ENCODE measurements around the gene CLDN3.

The CLDN3 gene

DNA sequence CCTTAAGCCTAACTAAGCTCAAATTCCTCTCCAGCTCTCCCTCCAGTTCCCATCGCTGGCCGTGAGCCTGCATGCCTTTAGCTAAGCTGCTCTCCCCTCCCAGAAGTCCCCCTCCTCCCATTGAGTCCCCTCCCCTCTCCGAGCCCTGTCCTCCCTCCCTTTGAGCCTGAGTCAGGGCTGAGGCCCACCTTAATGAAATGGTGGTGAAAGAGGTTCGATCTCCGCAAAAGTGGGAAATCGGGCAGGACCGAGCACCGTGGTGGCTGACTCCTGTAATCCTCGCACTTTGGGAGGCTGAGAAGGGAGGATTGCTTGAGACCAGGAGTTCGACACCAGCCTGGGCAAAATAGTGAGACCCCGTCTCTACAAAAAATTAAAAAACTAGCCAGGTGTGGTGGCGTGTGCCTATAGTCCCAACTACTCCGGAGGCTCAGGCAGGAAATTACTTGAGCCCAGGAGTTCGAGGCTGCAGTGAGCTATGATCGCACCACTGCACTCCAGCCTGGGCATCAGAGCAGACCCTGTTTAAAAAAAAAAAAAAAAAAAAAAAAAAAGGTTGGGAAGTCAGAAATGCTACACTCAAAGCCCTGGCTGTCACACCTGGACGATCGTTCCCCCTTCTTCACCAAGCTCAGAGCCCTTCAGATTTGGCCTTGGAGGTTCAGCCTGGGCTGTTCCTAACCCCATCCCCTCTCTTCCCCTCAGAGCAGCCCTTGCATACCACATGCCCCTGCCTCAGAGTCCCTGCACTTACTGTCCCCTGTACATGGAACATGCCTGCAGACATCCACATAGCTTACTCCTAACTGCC, 995 bp upstream of the CLDN3 start:
- peak; percentile 7 for DNase-seq

DNA sequence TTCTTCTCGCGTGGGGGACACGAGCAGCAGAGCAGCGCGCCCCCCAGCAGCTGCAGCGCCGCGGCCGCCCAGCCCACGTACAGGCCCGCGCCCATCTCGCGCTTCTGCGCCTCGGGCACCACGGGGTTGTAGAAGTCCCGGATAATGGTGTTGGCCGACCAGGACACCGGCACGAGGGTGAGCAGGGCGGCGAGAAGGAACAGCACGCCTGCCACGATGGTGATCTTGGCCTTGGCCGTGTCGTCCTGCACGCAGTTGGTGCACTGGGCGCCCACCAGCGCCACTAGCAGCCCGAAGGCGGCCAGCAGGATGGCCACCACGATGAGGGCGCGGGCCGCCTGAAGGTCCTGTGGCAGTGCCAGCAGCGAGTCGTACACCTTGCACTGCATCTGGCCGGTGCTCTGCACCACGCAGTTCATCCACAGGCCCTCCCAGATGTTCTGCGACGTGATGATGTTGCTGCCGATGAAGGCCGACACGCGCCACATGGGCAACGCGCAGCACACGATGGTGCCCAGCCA, 529 bp downstream of the CLDN3 start:
- DNase-seq = no peak

GRCh38 chr7:73768641-73769480, 1.2 kb downstream of the CLDN3 start:
- no peak for DNase-seq

- no peak for DNase-seq
Observed at GRCh38 chr7:73766556-73767229, 3.4 kb downstream of the CLDN3 start.

GRCh38 chr7:73762659-73762999, 7.4 kb downstream of the CLDN3 start:
- DNase-seq = no peak

GRCh38 chr7:73761854-73762658, 8.0 kb downstream of the CLDN3 start:
- no peak for DNase-seq

DNA sequence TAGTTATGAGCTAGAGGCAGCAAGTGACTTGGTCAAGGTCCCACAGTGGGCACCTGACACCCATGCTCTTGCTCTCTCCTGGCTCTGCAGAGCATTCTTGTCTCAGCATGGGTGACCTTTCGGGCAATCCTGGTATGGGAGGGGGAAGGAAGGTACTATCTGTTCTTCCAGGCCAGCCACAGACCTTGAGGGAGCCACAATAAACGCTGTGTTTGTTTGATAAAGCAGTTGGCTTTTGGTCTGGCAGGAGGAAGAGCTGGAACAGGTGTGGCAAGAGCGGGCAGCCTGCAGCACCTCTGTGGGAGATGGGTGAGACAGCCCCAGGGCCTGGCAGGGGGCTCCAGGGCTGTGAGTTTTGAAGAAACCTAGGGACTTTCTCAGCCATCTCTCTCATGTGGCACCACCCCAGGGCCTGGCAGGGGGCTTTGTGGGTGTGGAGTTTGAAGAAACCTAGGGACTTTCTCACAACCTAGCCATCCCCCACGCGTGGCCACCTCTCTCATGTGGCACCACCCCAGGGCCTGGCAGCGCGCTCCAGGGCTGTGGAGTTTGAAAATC, 11.4 kb downstream of the CLDN3 start:
- DNase-seq = no peak

DNA sequence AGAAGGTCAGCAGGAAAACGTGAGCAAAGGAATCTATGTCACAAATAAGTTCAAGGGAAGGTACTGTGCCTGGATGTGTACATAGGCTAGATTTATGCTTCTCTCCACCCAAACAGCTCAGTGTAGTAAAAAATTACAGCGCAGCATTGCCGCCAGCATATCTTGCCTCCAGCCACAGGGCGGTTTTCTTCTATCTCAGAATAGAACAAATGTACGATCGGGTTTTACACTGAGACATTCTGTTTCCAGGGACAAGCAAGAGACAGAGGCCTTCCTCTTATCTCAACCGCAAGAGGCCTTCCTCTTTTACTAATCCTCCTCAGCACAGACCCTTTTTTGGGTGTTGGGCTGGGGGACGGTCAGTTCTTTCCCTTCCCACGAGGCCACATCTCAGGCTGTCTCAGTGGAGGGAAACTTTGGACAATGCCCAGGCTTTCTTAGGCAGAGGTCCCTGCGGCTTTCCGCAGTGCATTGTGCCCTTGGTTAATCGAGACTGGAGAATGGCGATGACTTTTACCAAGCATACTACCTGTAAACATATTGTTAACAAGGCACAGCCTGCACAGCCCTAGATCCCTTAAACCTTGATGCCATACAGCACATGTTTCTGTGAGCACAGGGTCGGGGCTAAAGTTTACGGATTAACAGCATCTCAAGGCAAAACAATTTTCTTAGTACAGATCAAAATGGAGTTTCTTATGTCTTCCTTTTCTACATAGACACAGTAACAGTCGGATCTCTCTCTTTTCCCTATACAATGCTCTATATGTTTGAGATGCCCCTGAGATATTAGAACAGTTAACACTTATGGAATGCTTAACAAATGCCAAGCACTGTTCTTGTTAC, 19.9 kb downstream of the CLDN3 start:
- DNase-seq = no peak

DNA sequence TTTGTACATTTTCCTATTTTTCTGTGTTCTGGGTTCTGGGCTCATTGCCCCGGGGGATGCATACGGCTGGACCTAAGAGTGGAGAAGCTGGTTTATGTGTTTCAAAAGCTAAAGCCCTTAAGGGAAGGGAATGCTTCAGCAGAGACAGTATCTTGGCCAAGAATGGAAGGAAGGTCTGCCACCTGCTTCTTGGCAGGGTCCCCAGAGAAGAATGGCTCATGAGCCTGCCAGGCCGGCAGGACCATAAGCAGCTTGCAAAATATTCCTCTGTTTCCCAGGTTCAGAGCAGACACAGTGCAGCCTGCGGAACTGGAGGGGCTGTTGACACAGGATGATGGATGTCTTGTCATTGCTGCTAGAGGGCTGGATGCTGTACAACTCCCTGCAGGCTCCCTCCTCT, 23.7 kb downstream of the CLDN3 start:
- peak; percentile 31 for DNase-seq

- DNase-seq = no peak
Observed at GRCh38 chr7:73742753-73743641, 27.1 kb downstream of the CLDN3 start.

DNA sequence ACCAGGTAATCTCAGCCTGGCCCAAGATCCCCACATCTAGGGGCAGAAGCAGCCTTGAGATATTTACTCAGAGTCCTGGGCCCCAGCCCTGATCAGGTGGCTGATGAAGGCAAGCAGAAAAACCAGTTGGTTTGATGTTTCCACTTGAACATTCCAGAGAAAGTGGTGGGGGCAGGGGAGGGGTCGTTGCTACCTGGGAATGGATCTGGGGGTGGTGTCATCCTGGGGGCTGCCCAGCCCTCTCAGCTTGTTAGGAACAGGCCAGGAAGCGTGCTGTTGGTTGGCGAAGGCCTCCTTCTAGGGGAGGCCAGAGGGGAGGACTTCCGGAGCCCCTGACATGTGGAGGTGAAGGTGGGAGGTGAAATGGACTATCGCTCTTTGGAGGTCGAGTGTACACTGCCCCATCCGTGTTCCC, 27.7 kb downstream of the CLDN3 start:
- DNase-seq = no peak

DNA sequence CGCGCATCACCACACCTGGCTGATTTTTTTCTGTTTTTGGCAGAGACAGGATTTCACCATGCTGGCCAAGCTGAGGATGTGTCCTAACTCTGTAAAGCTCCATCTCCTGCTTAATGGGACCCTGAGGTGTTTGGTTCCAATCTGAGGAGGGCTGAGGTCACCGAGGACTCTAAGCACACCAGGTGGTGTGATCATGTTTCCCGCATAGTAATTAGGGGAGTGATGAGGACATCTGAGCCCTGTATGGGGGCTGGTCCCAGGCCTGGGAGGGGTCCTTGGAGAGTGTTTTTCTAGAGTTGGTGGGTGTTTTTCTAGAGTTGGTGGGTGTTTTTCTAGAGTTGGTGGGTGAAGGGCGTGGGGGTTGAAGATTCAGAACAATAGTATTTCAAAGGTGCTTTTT, 28.5 kb downstream of the CLDN3 start:
- no peak for DNase-seq

- DNase-seq = no peak
Observed at GRCh38 chr7:73740771-73741170, 29.3 kb downstream of the CLDN3 start.

DNA sequence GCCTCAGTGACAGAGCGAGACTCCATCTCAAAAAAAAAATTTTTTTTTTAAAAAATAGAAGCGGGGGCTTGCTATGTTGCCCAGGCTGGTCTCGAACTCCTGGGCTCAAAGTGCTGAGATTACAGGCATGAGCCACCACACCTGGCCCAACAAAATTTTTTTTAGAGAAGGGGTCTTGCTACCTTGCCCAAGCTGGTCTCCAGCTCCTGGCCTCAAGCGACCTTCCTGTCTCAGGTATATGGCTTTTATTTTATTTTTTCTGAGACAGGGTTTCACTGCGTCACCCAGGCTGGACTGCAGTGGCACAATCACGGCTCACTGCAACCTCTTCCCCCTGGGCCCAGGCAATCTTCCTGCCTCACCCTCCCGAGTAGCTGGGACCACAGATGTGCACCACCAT, 29.9 kb downstream of the CLDN3 start:
- DNase-seq = no peak

- DNase-seq = no peak
Observed at GRCh38 chr7:73739387-73739767, 30.7 kb downstream of the CLDN3 start.

DNA sequence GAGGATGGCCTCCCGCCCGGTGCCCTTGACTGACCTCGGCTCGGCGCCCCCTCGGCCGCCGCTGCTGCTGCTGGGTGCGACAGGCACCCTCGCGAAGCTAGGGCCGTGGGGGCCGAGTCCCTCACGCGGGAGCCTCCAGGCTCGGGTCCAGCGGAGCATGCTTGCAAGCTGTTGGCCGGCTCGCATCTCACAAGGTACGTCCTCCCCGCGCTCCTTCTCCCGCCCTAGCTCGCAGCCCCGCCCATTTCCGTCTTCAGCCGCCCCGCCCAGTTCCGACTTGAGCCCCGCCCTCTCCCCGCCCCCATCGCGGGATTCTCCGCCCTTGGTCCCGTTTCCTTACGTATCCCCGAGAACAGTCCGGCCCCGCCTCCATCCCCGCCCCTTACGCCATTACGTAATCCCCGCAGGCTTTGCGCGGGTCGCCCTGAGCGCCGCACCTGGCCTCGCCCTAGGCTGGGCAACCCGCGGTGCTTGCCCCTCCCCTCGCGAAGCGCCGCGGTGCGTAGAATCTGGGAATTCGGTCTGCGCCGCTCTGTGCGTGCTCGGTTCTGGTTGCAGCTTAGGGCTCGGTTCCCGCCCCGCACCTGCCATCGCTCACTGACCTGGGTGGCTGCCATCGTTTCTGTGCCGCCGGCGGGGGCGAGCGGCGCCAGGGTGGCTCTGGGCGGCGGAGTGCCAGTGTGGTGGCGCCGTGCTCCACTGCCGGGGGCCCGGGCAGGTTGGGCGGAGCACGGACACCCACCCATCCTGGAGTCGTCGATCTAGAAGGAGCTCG, 31.3 kb downstream of the CLDN3 start, which contains the start of gene ABHD11:
Gene ABHD11, minus strand, starts transcription at position 191 of the 775 bp plus-strand sequence. Its CDS starts 32 bp downstream, at position 159.
- DNase-seq = peak; percentile 90

DNA sequence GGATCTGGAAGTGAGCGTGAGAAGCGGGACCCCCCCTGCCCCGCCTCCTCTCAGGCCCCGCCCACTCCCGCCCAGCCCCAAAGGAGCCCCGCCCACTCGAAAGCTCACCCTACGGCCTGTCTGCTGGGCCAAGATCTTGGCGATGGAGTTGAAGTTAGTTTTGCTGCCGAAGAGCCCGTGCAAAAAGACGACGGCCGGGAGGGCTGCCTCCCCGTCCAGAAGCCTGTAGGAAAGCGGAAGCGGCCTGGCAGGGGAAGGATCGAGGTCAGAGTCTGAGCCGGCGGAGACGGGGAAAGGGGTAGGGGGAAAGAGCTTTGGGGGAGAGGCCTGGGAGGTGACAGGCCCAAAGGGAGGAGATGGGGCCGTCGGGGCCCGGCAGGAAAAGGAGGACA, 31.9 kb downstream of the CLDN3 start:
- DNase-seq = no peak

- no peak for DNase-seq
Observed at GRCh38 chr7:73737491-73738219, 32.4 kb downstream of the CLDN3 start.

GRCh38 chr7:73736885-73737284, 33.2 kb downstream of the CLDN3 start:
- no peak for DNase-seq
